NCI-H187 treated with DMSO at 0.1 percent for 48 hours (cell line): Measurements from ENCODE around the gene KRTAP10-5.
"Not testable (repeated sequence)": the region's sequence is repeated elsewhere in the genome, so short reads cannot be mapped to it uniquely, and the experiment has no call there.

Experiments used
- DNase-seq: peaks from one replicate; lab custom pipeline; 2025; lab: John Stamatoyannopoulos, UW

Gene KRTAP10-5, protein sequence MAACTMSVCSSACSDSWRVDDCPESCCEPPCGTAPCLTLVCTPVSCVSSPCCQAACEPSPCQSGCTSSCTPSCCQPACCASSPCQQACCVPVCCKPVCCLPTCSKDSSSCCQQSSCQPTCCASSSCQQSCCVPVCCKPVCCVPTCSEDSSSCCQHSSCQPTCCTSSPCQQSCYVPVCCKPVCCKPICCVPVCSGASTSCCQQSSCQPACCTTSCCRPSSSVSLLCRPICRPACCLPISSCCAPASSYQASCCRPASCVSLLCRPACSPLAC

DNA sequence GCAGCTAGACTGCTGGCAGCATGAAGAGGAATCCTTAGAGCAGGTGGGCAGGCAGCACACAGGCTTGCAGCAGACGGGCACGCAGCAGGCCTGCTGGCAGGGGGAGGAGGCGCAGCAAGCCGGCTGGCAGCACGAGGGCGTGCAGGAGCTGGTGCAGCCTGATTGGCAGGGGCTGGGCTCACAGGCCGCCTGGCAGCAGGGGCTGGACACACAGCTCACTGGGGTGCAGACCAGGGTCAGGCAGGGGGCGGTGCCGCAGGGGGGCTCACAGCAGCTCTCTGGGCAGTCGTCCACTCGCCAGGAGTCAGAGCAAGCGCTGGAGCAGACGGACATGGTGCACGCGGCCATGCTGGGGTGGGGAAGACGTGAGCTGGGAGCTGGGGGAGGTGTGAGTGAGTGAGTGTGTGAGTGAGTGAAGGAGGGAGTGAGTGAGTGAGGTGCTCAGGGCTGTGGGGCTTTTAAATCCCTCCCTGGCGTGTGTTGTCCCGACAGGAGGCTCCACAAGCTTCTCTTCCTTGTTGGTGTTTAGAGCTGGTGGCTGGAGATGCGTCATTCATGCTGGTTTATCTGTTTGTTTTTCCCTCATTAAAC, at the start of gene KRTAP10-5:
Gene KRTAP10-5 (minus strand): TSS at position 374 of the 591 bp plus-strand sequence. CDS start 26 bp downstream, at position 348.
- not testable (repeated sequence) for DNase-seq

DNA sequence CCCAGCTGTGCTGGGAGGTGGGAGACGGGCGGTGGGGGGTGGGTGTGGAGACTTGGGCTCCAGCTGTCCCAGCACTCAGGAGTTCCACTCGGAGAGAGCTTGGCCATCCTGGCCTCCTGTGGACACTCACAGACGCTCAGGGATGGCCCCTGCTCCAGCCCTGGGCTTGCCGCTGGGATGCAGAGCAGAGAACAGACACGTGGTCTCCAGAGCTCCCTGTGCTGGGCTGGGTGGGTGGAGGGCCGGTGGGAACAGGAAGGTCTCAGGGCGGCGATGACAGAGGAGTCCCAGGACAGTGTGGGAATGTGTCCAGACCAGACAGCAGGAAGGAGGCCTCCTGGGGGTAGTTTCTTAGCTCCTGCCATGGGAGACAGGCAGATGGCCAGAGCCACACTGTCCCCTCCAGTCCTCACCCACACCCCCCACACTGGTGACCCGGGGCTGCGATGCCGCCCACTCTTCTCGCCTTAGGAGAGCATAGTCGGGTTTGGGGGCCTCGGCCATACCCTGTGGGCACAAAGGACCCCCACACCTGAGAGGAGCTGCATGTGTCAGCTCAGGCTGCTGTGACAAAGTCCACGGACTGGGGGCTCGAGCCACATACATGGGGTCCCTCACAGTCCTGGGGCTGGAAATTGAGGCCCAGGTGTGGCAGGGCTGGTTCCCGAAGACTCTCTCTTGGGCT, 48.4 kb upstream of the KRTAP10-5 start:
- DNase-seq = no peak

DNA sequence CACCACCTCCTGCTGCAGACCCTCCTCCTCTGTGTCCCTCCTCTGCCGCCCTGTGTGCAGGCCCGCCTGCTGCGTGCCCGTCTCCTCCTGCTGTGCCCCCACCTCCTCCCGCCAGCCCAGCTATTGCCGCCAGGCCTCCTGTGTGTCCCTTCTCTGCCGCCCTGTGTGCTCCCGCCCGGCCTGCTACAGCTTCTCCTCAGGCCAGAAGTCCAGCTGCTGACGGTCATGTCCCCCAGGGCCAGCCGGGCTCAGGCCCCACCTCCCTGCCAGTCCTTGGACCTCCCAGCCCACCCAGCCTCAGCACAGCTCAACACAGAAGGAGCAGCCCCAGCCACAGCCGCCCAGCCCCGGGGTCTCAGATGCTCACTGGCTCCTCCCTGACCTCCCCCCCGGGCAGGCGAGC, 47.4 kb upstream of the KRTAP10-5 start:
- DNase-seq = not testable (repeated sequence)

DNA sequence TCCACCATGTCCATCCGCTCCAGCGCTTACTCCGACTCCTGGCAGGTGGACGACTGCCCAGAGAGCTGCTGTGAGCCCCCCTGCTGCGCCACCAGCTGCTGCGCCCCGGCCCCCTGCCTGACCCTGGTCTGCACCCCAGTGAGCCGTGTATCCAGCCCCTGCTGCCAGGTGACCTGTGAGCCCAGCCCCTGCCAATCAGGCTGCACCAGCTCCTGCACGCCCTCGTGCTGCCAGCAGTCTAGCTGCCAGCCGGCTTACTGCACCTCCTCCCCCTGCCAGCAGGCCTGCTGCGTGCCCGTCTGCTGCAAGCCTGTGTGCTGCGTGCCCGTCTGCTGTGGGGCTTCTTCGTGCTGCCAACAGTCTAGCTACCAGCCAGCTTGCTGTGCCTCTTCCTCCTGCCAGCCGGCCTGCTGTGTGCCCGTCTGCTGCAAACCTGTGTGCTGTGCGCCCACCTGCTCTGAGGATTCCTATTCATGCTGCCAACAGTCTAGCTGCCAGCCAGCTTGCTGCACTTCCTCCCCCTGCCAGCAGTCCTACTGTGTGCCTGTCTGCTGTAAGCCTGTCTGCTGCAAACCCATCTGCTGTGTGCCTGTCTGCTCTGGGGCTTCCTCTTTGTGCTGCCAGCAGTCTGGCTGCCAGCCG, 46.9 kb upstream of the KRTAP10-5 start:
- DNase-seq = not testable (repeated sequence)

DNA sequence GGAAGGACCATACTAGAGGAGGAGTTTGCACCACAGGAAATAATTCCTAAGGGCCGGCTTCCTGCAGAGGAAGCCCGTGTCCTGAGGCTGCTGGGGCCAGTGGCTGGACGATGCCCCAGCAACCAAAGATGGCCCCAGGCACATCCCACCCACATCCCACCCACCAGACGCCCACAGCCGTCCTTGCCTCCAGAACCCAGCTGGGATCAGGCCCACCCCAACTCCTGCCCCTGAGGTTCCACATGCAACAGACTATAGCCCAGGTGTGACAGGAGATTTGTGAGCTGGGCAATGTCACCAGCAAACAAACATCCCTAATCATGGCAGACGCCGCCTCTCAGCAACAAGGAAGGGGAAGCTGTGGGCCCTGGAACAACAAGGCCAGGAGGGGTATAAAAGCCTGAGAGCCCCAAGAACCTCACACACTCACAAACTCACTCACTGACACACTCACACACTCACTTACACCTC, 46.3 kb upstream of the KRTAP10-5 start, which contains the start of gene KRTAP10-9:
Gene KRTAP10-9 (plus strand): TSS at position 421 of the 471 bp plus-strand sequence. CDS start 79 bp downstream, outside the sequence.
- no peak for DNase-seq

DNA sequence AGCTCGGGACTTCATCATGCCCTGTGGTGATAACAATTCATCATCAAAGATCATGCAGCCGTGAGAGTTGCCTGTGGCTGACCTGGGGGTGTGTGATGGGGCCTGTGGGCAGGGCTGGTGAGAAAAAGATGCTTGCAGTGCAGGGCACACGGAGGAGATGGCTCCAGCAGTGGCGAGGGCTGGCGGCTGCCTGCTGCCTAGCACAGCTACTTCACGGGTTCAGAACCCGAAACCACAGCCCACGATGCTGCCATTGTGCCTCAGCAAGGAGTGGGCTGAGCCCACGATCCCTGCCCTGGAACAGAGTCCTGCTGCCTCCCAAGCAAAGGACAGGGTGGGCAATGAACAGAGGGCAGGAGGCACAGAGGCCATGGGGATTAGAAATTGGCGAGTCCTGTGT, 45.9 kb upstream of the KRTAP10-5 start:
- DNase-seq = no peak

DNA sequence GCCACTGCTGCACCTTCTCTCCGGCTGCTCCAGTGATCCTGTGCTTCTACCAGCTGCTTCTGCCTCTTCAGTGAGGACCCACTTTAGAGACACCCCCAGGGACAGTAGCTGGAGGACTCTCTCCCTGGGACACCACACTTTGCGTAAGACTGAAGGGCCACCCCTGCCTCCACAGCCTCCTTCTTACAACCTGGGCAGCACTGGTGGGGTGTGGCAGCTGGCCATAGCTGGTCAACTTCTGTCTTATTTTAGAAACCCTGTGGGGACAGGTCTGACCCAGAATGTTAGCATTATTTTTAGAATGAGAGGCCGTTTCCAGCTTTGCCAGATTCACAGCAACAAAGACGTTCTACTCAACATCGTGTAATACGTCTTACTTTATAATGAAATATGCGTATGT, 45.4 kb upstream of the KRTAP10-5 start:
- no peak for DNase-seq

DNA sequence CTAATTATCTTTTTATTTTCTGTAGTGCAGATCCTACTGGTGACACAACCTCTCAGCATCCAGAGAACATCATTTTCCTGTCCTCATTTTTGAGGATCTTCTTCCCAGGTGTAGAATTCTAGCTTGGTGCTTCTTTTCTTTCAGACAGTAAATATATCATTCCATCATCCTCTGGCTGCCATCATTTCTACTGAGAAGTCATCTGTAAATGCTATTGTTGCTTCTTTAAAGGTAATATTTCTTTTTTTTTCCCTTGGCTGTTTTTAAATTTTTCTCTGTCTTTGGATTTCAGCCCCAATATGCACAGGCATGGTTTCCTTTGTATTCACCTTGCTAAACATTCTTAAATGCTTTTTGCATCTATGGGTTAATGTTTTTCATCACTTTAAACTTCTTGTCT, 43.2 kb upstream of the KRTAP10-5 start:
- DNase-seq = no peak

DNA sequence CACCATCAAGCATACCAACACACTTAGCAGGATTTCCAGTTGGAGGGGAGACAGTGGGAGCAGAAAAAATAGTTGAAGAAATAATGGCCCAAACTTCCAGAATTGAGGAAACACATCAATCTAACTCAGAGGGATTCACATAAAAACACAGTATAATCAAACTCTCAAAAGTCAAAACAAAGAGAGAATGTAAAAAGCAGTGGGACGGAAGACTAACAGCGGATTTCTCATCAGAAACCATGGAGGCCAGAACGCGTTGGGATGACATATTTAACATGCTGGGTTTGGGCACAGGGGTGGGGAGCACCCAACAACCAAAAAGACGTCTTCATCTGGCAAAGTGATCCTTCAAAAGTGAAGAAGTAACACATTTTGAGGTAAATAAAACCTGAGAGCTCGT, 39.5 kb upstream of the KRTAP10-5 start:
- DNase-seq = no peak

DNA sequence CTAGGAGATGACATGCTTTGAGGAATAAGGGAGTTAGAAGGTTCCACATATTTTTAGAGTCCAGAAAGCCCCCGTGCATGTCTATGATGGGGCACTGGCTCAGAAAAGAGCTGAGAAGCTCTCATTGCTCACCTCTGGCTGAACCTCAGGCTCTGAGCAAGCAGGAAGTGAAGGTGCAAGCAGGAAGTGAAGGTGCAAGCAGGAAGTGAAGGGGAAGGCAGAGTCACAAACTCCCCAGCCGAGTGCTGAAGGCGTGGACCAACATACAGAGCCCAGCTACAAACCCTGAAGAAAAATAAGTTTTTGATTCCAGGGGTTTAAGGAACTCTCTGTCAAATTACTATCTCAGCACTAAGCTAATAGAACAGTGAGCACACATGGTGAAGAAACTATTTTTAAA, 38.5 kb upstream of the KRTAP10-5 start:
- no peak for DNase-seq

DNA sequence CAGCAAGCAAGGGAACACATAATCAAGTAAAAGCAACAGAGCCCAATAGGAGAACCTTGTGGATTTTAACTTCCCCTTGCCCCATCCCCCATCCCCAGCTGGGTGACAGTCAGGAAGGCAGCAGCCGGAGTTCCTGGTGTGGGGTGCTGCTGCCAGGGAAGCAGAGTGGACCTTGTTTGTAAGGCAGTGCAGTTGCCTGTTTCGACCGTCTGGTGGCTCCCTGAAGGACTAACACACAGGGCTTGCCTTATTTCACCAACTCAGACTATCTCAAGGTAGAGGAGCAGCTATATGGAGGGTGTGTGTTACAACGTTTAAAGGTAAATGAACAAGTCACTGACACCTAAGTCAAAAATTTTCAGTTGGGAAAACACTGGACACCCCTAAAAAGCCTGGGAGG, 38.1 kb upstream of the KRTAP10-5 start:
- no peak for DNase-seq

DNA sequence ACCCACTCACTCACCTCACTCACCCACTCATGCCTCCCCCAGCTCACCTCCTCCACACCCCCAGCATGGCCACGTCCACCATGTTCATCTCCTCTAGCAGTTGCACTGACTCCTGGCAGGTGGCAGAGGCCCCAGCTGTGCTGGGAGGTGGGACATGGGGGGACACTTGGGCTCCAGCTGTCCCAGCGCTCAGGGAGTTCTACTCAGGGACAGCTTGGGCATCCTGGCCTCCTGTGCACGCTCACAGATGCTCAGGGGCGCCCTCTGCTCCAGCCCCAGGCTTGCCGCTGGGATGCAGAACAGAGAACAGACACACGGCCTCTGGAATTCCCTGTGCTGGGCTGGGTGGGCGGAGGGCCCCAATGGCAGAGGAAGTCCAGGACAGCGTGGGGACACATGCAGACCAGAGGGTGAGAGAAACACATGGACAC, 36.7 kb upstream of the KRTAP10-5 start:
- DNase-seq = no peak

DNA sequence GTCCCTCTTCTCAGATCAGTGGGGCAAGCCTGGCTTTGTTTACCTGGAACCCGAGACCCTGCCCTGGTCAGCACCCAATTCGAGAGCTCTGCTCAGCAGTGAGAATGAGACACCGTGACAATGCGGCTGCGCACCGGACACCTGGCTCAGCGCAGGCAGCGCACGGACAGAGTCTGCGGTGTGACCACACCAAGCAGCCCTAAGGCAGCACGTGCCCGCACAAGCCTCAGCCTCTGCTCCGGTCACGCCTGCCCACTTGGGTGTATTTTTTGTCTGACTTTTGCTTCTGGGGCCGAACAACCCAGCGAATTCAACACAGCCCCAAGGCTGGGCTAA, 36.2 kb upstream of the KRTAP10-5 start:
- DNase-seq = no peak

DNA sequence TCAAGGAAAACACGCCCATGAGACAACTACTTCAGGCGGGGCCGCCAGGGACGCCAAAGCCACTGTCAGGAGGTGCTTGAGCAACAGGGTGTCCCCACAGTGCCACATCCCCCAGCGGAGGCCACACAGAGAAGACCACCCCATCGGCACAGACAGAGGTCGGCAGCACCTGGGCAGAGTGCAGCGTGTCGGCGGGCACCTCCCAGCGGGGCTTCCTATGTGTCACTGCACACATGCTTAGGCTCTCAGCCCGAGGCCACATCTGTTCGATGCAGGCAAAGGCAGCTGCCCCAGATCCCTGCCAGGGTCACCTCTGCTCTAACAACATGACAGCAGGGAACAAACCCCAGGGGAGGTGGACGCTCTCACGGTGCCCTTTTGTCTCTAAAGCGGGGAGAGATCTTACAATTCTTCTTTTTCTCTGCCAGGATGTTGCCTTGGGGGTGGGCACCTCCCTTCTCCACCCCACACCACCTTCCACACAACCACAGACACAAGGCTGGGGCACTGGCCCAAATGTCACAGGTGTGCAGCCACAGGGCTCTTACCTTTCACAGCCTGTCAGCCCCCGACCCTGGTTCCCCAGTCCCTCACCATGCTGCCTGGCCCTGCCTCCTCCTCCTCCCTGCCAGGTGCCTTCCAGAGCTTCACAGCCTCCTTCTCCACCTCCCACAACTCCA, 35.6 kb upstream of the KRTAP10-5 start:
- no peak for DNase-seq

DNA sequence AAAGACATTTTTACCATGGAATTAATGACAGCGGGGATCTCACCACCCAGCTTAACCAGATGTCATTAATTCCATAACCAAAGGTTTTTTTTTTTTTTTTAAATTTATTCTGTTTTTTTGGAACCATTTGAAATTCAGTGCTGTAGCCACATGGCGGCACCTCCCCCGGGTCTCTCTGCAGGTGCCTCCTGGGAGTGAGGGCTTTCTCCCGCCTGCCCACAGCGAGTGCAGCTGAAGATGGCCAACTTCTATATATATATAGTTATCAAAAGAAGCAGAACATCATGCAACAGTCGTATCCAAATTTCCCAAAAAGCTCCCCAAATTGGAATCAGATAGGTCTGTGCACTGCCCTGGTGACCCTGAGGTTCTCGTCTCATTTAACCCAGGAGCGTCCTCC, 35.1 kb upstream of the KRTAP10-5 start:
- no peak for DNase-seq

DNA sequence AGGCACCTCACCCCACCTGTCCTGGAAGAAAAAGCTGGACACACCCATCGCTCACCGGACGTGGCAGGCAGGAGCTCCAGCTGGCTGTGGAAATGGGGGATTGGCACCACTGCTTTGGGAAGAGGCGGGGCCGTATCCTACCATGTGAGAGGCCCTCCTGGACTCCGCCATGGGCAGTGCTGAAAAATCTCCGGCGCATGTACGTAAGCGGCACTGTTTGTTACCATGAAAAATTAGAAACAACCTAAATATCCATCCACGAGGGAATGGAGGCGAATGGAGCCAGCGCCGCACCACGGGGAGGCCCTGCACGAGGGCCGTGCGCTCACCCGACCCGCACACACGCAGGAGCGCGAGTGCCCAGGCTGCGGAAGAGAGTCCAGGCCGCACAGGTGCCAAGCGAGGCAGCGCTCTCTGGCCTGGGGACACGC, 34.6 kb upstream of the KRTAP10-5 start:
- no peak for DNase-seq

DNA sequence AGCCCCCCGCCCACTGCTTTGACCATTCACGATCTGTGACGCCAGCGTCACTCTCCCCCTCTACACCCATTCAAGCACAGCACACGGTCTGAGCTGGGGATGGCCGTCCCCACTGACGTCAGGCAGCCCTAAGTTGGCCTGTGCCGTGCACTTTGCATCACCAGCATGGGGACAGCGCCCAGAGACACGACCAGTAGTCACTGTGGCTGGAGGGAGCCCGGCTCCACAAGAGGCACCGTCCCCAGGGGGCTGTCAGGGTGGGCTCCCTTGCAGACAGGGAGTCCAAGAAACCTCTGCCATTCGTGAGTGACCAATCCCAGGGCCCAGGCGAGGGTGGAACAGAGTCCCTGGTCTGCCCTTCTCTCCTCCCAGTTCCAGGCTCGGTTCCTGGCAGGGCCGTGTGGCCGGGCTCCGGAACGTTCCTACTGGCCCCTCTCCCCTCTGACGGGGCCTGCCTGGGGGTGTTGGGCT, 33.8 kb upstream of the KRTAP10-5 start:
- DNase-seq = no peak

DNA sequence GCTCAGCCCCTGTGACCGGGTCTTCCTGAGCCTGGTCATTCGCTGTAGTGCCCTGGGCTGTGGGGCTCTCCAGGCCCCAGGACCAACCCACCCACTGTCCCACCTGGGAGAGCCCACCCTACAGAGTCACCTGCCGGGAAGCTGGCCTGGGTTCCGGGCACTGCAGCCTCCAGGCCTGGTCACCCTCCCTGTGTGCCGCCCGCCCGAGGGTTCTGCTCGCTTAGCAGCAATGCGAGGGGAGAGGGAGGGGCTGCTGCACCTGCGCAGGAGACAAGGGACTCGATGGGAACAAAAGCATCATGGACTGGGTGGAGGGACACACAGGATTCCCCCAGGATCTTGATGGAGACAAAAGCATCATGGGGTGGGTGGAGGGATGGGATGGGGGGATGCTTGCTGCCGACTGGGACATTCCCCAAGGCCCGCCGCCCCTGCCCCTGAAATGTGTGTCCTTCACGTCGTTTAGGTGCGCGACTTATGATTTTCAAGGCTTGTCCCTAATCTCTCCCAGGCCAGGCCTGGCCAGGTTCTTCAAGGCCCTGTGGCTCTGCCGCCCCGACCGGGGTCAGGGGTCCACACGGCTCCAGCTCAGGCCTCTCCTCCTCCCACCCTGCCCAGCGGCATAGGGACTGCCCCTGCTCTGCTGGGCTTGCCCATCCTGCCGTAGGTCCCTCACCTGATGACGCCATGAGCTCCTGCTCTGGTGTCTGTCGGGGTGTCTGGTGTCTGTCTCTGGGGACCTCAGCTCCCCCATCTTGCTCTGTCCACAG, 33.2 kb upstream of the KRTAP10-5 start:
- no peak for DNase-seq

DNA sequence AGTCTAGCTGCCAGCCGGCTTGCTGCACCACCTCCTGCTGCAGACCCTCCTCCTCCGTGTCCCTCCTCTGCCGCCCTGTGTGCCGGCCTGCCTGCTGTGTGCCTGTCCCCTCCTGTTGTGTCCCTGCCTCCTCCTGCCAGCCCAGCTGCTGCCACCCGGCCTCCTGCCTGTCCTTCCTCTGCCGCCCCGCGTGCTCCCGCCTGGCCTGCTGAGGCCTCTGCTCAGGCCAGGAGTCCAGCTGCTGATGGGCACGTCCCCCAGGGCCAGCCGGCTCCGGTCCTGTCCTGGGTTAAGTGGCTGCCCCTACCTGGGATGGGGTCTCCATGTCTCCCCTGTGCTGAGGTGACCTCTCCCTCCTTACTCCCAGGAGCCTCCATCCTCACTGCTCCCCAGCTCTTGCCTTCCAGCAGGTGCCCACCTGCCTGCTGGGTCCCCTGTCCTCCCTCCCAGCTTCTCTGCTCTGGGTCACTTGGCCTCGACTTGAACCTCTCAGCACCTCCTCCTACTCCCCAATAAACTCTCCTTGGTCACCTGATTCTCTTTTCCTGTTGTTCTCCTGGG, 32.3 kb upstream of the KRTAP10-5 start:
- no peak for DNase-seq

DNA sequence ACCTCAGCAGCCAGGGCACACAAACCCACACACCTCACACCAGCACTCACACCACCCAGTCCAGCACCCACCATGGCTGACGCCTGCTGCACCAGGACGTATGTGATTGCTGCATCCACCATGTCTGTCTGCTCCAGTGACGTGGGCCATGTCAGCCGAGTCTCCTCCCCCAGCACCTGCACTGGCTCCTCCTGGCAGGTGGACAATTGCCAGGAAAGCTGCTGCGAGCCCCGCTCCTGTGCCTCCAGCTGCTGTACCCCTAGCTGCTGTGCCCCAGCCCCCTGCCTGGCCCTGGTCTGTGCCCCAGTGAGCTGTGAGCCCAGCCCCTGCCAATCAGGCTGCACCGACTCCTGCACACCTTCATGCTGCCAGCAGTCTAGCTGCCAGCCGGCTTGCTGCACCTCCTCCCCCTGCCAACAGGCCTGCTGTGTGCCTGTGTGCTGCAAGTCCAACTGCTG, 31.7 kb upstream of the KRTAP10-5 start, which contains the start of gene KRTAP10-8:
Gene KRTAP10-8 (plus strand): TSS at position 51 of the 458 bp plus-strand sequence. CDS start 22 bp downstream, at position 73.
- DNase-seq = no peak
